ENCODE results near the gene CD37.

- TF ChIP-seq, protein P1, sequence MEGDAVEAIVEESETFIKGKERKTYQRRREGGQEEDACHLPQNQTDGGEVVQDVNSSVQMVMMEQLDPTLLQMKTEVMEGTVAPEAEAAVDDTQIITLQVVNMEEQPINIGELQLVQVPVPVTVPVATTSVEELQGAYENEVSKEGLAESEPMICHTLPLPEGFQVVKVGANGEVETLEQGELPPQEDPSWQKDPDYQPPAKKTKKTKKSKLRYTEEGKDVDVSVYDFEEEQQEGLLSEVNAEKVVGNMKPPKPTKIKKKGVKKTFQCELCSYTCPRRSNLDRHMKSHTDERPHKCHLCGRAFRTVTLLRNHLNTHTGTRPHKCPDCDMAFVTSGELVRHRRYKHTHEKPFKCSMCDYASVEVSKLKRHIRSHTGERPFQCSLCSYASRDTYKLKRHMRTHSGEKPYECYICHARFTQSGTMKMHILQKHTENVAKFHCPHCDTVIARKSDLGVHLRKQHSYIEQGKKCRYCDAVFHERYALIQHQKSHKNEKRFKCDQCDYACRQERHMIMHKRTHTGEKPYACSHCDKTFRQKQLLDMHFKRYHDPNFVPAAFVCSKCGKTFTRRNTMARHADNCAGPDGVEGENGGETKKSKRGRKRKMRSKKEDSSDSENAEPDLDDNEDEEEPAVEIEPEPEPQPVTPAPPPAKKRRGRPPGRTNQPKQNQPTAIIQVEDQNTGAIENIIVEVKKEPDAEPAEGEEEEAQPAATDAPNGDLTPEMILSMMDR (IDR thresholded peaks at IDR 0.05; ENCODE audit: low read length) = peak; percentile 77
- TF ChIP-seq EZH2 (IDR thresholded peaks at IDR 0.05; ENCODE audit: borderline replicate concordance, low read length) = no peak
These were observed 7.2 kb upstream of the CD37 start for GRCh38 chr19:49327878-49328544.
